DOHH2 (cell line): ENCODE measurements around the gene RELN.

Experiments used
- H3F3A ChIP-seq: fragments of 200-600 bp; sonication (generic), shearing (Covaris generic); 2 replicates; pipeline ENCODE4 v1.6.0; 2016; ENCODE audit warnings: antibody characterized with exemption, mild to moderate bottlenecking; ENCODE audit not compliant: control insufficient read depth, insufficient read depth
- H3K27ac ChIP-seq: fragments of 200-600 bp; sonication (generic); 2 replicates; pipeline ENCODE4 v1.5.1; 2014; ENCODE audit warnings: low read depth, mild to moderate bottlenecking, low read length, moderate library complexity
- H3K27me3 ChIP-seq: fragments of 200-600 bp; sonication (generic); 2 replicates; pipeline ENCODE4 v1.6.1; 2014; ENCODE audit warnings: mild to moderate bottlenecking, low read length, mixed read lengths; ENCODE audit not compliant: control insufficient read depth
- H3K36me3 ChIP-seq: fragments of 200-600 bp; sonication (generic); 2 replicates; pipeline ENCODE4 v1.6.1; 2014; ENCODE audit warnings: mild to moderate bottlenecking, low read length, moderate library complexity, mixed read lengths; ENCODE audit not compliant: control insufficient read depth
- H3K4me1 ChIP-seq: fragments of 200-600 bp; sonication (generic); 2 replicates; pipeline ENCODE4 v1.6.1; 2014; ENCODE audit warnings: mild to moderate bottlenecking, low read length, mixed read lengths; ENCODE audit not compliant: control insufficient read depth
- H3K4me2 ChIP-seq: fragments of 200-600 bp; sonication (generic); 2 replicates; pipeline ENCODE4 v1.6.0; 2014; ENCODE audit warnings: mild to moderate bottlenecking, low read length, moderate library complexity
- H3K4me3 ChIP-seq: fragments of 200-600 bp; sonication (generic); 2 replicates; pipeline ENCODE4 v1.5.1; 2014; ENCODE audit warnings: mild to moderate bottlenecking, low read length, mixed read lengths
- H3K79me2 ChIP-seq: fragments of 200-600 bp; sonication (generic); 2 replicates; pipeline ENCODE4 v1.6.1; 2014; ENCODE audit warnings: mild to moderate bottlenecking, low read length, mixed read lengths; ENCODE audit not compliant: control insufficient read depth
- H3K9me2 ChIP-seq: fragments of 200-600 bp; sonication (generic); replicated peaks from 2 replicates; pipeline ENCODE4 v1.6.1; 2014; ENCODE audit warnings: mild to moderate bottlenecking, low read length, mixed read lengths; ENCODE audit not compliant: control insufficient read depth
- H3K9me3 ChIP-seq: fragments of 200-600 bp; sonication (generic); 2 replicates; pipeline ENCODE4 v1.6.1; 2014; ENCODE audit warnings: antibody characterized with exemption, low read length, mixed read lengths; ENCODE audit not compliant: control insufficient read depth, insufficient read depth
- H4K20me1 ChIP-seq: fragments of 200-600 bp; sonication (generic); 2 replicates; pipeline ENCODE4 v1.6.0; 2014; ENCODE audit warnings: low read depth, mild to moderate bottlenecking, antibody characterized with exemption, low read length, moderate library complexity; ENCODE audit not compliant: control insufficient read depth, insufficient read depth
- EZH2phosphoT487 ChIP-seq: fragments of 200-600 bp; sonication (generic); IDR thresholded peaks from 2 replicates; pipeline ENCODE4 v1.6.1; 2017; ENCODE audit warnings: borderline replicate concordance, mild to moderate bottlenecking, antibody characterized with exemption, low read length, moderate library complexity, mixed read lengths
- TF ChIP-seq, protein P1 (sequence below): fragments of 200-600 bp; sonication (generic); IDR thresholded peaks from one replicate; pipeline ENCODE4 v1.5.1; 2014; ENCODE audit warnings: antibody characterized with exemption, mild to moderate bottlenecking, low read depth, low read length; ENCODE audit not compliant: poor library complexity, severe bottlenecking

RELN gene

DNA sequence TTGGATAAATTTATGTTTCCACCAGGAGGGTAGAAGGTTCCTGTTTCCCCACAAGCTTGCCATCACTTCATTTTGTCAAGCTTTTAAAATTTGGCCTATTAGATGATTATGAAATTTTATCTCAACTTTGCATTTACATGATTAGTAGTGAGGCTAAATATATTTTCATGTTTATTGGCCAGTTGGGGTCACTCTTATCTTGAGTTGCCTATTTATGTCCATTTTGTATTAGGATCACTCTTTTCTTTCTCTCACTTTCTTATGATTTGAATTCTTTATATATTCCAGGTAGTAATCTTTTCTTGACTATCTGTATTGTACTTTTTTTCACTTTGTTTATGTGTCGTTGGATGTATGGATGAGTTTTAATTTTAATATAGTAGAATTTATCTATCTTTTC lies 324.9 kb downstream of the RELN start:
- no peaks in the 10 kb centered on the region for H3K9me2 ChIP-seq
- no peaks in the 10 kb centered on the region for H3F3A ChIP-seq
- H3K27me3 ChIP-seq: peaks cover 2% of the 10 kb centered on the region; the same call in 1 of the 2 replicates
- H4K20me1 ChIP-seq: no peaks in the 10 kb centered on the region
- no peaks in the 10 kb centered on the region for H3K79me2 ChIP-seq
- H3K9me3 ChIP-seq: no peaks in the 10 kb centered on the region
- no peak overlapping the region for H3K4me3 ChIP-seq
- no peak for TF ChIP-seq EZH2phosphoT487
- TF ChIP-seq, protein P1, sequence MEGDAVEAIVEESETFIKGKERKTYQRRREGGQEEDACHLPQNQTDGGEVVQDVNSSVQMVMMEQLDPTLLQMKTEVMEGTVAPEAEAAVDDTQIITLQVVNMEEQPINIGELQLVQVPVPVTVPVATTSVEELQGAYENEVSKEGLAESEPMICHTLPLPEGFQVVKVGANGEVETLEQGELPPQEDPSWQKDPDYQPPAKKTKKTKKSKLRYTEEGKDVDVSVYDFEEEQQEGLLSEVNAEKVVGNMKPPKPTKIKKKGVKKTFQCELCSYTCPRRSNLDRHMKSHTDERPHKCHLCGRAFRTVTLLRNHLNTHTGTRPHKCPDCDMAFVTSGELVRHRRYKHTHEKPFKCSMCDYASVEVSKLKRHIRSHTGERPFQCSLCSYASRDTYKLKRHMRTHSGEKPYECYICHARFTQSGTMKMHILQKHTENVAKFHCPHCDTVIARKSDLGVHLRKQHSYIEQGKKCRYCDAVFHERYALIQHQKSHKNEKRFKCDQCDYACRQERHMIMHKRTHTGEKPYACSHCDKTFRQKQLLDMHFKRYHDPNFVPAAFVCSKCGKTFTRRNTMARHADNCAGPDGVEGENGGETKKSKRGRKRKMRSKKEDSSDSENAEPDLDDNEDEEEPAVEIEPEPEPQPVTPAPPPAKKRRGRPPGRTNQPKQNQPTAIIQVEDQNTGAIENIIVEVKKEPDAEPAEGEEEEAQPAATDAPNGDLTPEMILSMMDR: no peak
- no peaks in the 10 kb centered on the region for H3K36me3 ChIP-seq
- no peaks in the 10 kb centered on the region for H3K4me1 ChIP-seq
- H3K4me2 ChIP-seq: no peak overlapping the region
- no peak overlapping the region for H3K27ac ChIP-seq

DNA sequence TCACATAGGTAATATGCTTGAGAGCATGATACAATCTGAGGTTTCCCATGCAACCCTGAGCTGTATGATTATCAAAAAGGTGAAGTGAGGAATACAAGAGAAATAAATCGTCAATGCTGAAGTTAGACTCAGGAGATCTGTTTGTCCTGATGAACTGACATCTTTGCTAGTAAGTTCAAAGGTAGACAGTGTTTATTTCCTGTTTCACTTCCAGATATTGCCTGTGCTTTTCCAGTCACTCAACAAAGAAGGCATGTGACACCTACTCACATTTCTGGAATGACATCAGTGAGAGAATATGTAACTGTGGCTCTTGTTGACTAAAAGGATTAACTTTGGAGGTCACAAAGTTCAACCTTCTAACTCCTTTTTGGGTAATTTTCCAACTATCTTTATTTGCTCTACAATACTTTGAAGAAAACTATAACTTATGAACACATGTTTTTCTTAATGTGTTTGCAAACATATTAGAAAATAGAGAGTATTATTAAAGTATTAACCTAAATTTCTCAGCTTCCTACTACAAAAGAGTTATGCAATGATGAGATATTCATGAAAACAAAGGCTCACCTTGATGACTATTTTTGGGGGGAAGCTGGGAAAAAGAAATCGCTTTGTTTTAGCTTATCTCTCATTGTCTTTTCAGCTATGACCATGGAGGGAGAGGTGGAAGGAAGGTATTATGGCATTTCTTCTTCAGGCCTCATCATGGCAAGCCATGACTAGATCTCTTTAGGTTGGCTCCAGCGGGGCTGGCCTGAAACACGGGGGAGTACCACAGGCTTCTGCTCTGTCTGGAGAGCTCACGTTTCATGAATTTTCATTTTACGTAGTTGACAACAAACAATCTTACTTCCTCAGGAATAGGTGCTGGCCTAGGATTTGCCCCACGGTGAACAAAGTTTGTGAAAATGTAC lies 328.7 kb downstream of the RELN start:
- H3K27ac ChIP-seq: no peak overlapping the region
- TF ChIP-seq EZH2phosphoT487: no peak
- TF ChIP-seq, protein P1: no peak
- H3K9me2 ChIP-seq: no peaks in the 10 kb centered on the region
- H3K36me3 ChIP-seq: no peaks in the 10 kb centered on the region
- peaks cover 2% of the 10 kb centered on the region; the same call in 1 of the 2 replicates for H3K27me3 ChIP-seq
- no peak overlapping the region for H3K4me2 ChIP-seq
- H3K4me1 ChIP-seq: no peaks in the 10 kb centered on the region
- H4K20me1 ChIP-seq: no peaks in the 10 kb centered on the region
- H3K4me3 ChIP-seq: no peak overlapping the region
- H3K79me2 ChIP-seq: no peaks in the 10 kb centered on the region
- no peaks in the 10 kb centered on the region for H3K9me3 ChIP-seq
- no peaks in the 10 kb centered on the region for H3F3A ChIP-seq

DNA sequence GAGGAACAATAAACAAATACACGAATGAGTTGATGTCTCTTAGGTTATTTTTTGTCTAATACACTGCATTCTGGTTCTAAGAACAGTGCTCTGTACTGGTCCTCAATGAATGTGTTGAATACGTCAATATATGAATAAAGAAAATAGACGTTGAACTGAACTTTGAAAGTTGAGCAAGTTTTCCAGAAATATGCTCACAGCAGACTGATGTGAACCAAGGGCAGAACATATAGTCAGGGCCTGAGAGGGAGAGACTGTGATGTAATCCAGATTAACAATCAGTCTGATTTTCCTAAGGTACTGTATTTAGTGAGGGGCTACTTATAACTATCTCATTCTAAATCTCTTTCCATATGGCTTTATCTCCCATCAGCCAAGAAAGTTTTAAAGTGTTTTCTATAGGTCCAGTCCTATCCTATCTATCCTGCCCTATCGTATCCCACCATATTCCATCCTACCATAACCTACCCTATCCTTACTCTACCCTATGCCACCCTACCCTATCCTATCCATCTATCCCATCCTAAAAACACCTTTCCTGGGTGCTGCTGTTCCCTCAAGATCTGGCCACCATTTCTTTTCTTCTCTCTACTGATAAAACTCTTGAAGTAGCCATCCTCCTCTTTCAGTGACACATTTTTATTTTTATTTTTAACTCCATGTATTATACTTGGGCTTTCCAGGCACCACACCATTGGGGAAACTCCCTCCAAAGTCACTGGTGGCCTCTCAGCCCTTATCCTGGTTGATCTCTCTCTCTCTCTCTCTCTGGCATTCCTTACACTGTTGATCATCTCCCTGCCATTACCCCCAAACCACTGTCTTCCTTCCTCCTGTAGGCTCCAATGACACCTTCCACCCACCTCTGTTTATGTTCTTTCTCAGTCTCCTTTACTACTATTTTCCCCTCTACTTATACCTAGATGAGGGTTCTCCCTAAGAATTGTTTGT lies 331.1 kb downstream of the RELN start:
- Histone ChIP-seq H3K27me3 (peaks cover 2% of the 10 kb centered on the region; the same call in 1 of the 2 replicates), H3K4me3 (no peak overlapping the region), H3F3A (no peaks in the 10 kb centered on the region), H4K20me1 (no peaks in the 10 kb centered on the region), H3K4me2 (no peak overlapping the region), H3K9me2 (no peaks in the 10 kb centered on the region), H3K36me3 (no peaks in the 10 kb centered on the region), H3K9me3 (no peaks in the 10 kb centered on the region), H3K4me1 (no peaks in the 10 kb centered on the region), H3K79me2 (no peaks in the 10 kb centered on the region), H3K27ac (no peak overlapping the region)
- TF ChIP-seq EZH2phosphoT487: no peak
- TF ChIP-seq, protein P1: no peak
